Sigmoid colon (tissue), 7 donors: ENCODE measurements around the gene RHBDF1. TPM values are rescaled to one million over a fixed set of nuclear protein-coding genes. Genes with fewer than 3 reads are reported as not detected.

Source experiments
- DNase-seq: peaks from one replicate; pipeline ENCODE4 v3.0.0-alpha.2; 2019
- H3K27ac ChIP-seq, 4 donors: fragments of 200-600 bp; sonication (generic); one replicate each; pipeline ENCODE4 v1.5.1; 2016 to 2019; ENCODE audit warnings: mild to moderate bottlenecking in 1 of 4
- H3K27me3 ChIP-seq, 3 donors: fragments of 200-600 bp; sonication (generic); one replicate each; pipeline ENCODE4 v1.5.1; 2019; ENCODE audit warnings: mild to moderate bottlenecking in 1 of 3
- H3K36me3 ChIP-seq, 4 donors: fragments of 200-600 bp; sonication (generic); one replicate each; pipeline ENCODE4 v1.5.1; 2016 to 2019
- H3K4me1 ChIP-seq, 4 donors: fragments of 200-600 bp; sonication (generic); one replicate each; pipeline ENCODE4 v1.5.1; 2017 to 2019
- H3K4me3 ChIP-seq, 4 donors: fragments of 200-600 bp; sonication (generic); one replicate each; pipeline ENCODE4 v1.5.1; 2017 to 2019; ENCODE audit warnings: mild to moderate bottlenecking in 2 of 4, moderate library complexity in 1 of 4
- H3K9me3 ChIP-seq, 4 donors: fragments of 200-600 bp in 3 of 4; sonication (generic) in 3 of 4; one replicate each; pipeline versions ENCODE4 v1.5.1 to v1.6.1; 2013 to 2019
- EP300 ChIP-seq, 4 donors: sonication (generic); formaldehyde crosslinking; IDR thresholded peaks; one replicate each; pipeline ENCODE4 v1.6.1; 2017; ENCODE audit warnings: antibody characterized with exemption in 4 of 4
- POLR2A ChIP-seq, 2 donors: fragments of 450-650 bp; IDR thresholded peaks; one replicate each; pipeline ENCODE4 v1.6.1; 2016; ENCODE audit warnings: antibody characterized with exemption in 2 of 2, mild to moderate bottlenecking in 2 of 2, moderate library complexity in 2 of 2
- POLR2AphosphoS5 ChIP-seq, 4 donors: sonication (generic); formaldehyde crosslinking; IDR thresholded peaks; one replicate each; pipeline ENCODE4 v1.6.1; 2017; ENCODE audit warnings: antibody characterized with exemption in 4 of 4
- WGBS, 2 donors: extraction: QIAGEN DNeasy Blood & Tissue Kit; methylation state at CpG; one replicate each; pipeline ENCODE4 v1.1.7; 2013; 5-methylcytosine and 5-hydroxymethylcytosine counted together
- intact Hi-C: fragments of 100-400 bp; cut with DNase I; formaldehyde crosslinking; loops from one replicate; pipeline ENCODE4 v1.15.1; 2023
- polyA plus RNA-seq, 3 donors: library from polyadenylated mRNA; stranded (reverse); fragments of 200-250 nt; gene quantifications; one replicate each; pipeline ENCODE4 v1.2.3, GENCODE V29; 2013
- total RNA-seq, 4 donors: library from RNA; depleted of rRNA; stranded (reverse); fragments of >200 nt; gene quantifications; one replicate each; pipeline ENCODE4 v1.1.0, GENCODE V29; 2016
- TF ChIP-seq, protein P1 (sequence below), 4 experiments: fragments of 450-650 bp in 3 of 4; fragments of 200-600 bp in 1 of 4; IDR thresholded peaks; one replicate each; pipeline ENCODE4 v1.5.1; 2016 to 2019; ENCODE audit warnings: antibody characterized with exemption in 4 of 4, mild to moderate bottlenecking in 3 of 4, moderate library complexity in 2 of 4
- donor health status: healthy with polysubstance abuse.
- donor health status: Bipolar disorder and iron deficiency.
- donor health status: healthy.

The RHBDF1 gene
- total and polyA plus RNA-seq, 7 donors = 6.0 to 42.1 (median 18.2) TPM

DNA sequence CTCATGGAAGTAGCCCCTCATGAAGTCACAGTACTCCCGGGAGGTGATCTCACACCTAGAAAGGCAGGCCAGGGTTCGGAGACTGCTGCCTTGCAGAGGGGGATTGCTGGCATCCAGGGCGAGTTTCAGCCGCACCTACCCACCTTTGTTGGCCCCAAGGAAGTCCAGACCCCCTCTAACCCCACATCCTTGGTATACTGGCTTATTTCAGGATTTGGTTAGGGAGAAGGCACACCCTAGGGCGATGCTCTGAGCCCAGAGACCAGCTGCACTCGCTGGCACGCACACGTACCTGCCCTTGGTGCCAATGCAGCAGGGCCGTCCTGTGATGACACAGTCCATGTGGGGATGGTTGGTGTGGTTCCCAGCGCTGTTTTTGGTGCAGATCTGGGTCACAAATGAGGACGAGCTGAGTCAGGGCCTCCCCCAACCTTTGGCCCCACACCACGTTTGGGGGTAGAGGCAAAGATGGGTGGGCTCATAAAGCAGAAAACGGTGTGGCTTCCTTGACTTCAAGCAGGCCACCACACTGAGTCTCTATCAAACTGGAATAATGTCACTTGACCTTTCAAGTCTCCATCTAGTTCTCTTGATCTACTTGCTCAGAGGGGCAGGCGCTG is 12.9 kb downstream of the RHBDF1 start:
- no peak for DNase-seq
- Histone ChIP-seq H3K36me3 (peaks cover 16 to 93% (median 62%) of the 10 kb centered on the region in 4 donors), H3K27ac (no peak overlapping the region), H3K4me3 (no peak overlapping the region), H3K9me3 (no peaks in the 10 kb centered on the region), H3K4me1 (peaks cover 0 to 3% (median under 1%) of the 10 kb centered on the region in 4 donors), H3K27me3 (no peaks in the 10 kb centered on the region)
- TF ChIP-seq EP300 (IDR thresholded peaks at IDR 0.05) = no peak
- no peak for TF ChIP-seq POLR2AphosphoS5 (IDR thresholded peaks at IDR 0.05)
- TF ChIP-seq POLR2A (IDR thresholded peaks at IDR 0.05) = no peak
- TF ChIP-seq, protein P1, sequence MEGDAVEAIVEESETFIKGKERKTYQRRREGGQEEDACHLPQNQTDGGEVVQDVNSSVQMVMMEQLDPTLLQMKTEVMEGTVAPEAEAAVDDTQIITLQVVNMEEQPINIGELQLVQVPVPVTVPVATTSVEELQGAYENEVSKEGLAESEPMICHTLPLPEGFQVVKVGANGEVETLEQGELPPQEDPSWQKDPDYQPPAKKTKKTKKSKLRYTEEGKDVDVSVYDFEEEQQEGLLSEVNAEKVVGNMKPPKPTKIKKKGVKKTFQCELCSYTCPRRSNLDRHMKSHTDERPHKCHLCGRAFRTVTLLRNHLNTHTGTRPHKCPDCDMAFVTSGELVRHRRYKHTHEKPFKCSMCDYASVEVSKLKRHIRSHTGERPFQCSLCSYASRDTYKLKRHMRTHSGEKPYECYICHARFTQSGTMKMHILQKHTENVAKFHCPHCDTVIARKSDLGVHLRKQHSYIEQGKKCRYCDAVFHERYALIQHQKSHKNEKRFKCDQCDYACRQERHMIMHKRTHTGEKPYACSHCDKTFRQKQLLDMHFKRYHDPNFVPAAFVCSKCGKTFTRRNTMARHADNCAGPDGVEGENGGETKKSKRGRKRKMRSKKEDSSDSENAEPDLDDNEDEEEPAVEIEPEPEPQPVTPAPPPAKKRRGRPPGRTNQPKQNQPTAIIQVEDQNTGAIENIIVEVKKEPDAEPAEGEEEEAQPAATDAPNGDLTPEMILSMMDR (IDR thresholded peaks at IDR 0.05) = no peak
- WGBS, 2 donors = 87 to 89% methylated on average over 14 of the region's 14 CpGs
- intact Hi-C loops = no loop called here

DNA sequence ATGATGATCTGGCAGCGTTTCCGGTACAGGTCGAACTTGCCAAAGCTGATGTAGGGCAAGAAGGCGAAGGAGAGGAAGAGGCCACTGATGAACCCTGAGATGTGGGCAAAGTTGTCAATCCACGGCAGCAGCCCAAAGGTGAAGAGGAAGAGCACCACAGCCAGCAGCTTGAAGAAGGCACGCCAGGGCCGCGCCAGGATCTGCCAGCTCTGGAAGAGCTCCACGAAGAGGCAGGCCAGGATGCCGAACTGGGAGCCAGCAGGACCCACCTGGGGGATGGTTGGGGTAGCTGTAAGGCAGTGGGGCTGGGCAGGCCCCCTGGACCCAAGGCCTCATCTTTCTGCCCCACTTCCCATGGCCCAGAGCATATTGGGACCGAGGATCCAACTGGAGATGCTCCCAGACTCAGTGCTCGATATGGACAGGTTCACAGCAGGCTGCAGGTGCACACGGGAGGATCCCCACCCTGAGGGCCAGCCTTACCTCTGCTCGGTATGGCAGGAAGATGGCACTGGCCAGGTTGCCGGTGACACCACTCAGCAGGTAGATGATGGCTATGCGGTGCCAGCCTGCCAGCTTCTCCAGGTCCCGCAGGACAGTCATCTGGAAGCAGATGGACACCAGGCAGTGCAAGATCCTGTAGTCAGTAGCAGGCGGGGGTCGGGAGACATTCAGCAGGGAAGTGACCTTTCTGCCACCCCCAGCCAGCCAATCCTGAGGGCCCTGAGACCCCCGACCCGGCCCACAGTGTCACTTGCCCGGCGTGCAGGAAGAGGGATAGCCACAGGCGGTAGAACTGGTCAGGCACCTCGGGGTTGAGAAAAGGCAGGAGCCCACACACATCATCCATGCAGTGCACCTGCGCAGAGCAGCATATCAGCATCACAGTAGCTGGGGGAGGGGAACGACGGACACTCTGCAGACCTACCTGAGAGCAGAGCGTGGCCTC is 13.7 kb downstream of the RHBDF1 start:
- WGBS, 2 donors = 87 to 91% methylated on average over 29 of the region's 29 CpGs
- H3K9me3 ChIP-seq = no peaks in the 10 kb centered on the region
- no peaks in the 10 kb centered on the region for H3K27me3 ChIP-seq
- intact Hi-C loops = no loop called here
- no peak for TF ChIP-seq POLR2A (IDR thresholded peaks at IDR 0.05)
- no peak for TF ChIP-seq EP300 (IDR thresholded peaks at IDR 0.05)
- TF ChIP-seq POLR2AphosphoS5 (IDR thresholded peaks at IDR 0.05) = no peak
- TF ChIP-seq, protein P1 (IDR thresholded peaks at IDR 0.05) = no peak
- no peak overlapping the region for H3K27ac ChIP-seq
- no peak overlapping the region for H3K4me3 ChIP-seq
- peaks cover 16 to 85% (median 58%) of the 10 kb centered on the region in 4 donors for H3K36me3 ChIP-seq
- peaks cover 0 to 10% (median 6%) of the 10 kb centered on the region in 4 donors for H3K4me1 ChIP-seq
- DNase-seq = no peak

DNA sequence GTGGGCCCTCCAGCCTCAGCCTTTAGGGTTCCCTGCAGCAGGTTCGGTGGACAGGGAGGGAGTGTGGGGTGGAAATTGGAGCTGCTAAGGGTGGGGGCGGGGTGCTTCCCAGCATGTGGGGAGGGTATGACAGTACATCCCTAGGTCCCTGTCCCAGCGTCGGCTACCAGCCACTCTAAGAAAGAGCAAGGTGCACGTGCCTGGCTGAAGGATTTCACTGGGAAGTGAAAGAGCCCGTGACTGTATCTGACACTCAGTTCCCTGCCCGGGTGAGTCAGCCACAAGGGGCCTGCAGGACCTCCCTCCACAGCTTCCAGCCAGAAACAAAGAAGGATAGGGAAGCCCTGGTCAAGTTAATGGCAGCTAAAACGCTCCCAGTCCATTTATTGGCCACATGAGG is 14.7 kb downstream of the RHBDF1 start:
- Histone ChIP-seq H3K27ac (no peak overlapping the region), H3K4me3 (no peak overlapping the region), H3K9me3 (no peaks in the 10 kb centered on the region), H3K4me1 (peaks cover 0 to 11% (median 8%) of the 10 kb centered on the region in 4 donors), H3K36me3 (peaks cover 8 to 75% (median 49%) of the 10 kb centered on the region in 4 donors), H3K27me3 (no peaks in the 10 kb centered on the region)
- 82% methylated on average over 8 of the region's 8 CpGs for WGBS, 2 donors
- DNase-seq = no peak
- intact Hi-C loops = no loop called here
- TF ChIP-seq EP300 (IDR thresholded peaks at IDR 0.05) = no peak
- TF ChIP-seq, protein P1 (IDR thresholded peaks at IDR 0.05) = no peak
- no peak for TF ChIP-seq POLR2A (IDR thresholded peaks at IDR 0.05)
- no peak for TF ChIP-seq POLR2AphosphoS5 (IDR thresholded peaks at IDR 0.05)

DNA sequence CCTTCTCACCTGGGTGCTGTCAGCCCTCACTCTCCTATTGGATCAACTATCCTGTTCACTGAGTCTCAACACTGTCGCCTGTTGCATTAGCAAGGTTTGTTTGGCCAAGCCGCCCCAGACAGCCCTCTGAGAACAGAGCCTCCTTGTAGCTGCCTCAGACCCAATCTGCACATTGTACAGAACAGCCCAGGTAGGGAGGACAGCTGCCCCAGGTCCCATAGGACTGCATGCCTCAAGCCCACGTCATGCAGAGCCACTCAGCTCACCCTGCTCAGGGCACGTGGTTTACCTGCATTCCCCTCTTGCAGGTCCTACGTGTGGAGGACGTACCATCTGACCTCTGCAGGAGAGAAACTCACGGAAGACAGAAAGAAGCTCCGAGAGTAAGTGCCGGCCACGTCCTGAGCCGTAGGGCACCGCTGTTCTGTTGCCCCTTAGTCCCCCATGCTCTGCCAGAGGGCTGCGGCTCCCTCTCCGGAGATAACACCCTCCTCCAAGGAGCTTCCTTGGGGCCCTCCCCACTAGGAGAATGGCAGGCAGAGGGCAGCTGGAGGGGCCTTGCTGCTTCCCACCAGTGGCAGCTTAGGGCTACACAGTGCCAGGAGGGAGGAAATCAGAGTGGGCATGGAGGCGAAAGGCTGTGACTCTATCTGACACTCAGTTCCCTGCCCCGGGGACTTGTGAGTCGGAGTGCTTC is 16.1 kb downstream of the RHBDF1 start:
- WGBS, 2 donors = 90 to 95% methylated on average over 17 of the region's 17 CpGs
- Histone ChIP-seq H3K4me3 (no peak overlapping the region), H3K27ac (no peak overlapping the region), H3K9me3 (no peaks in the 10 kb centered on the region), H3K4me1 (peaks cover 0 to 25% (median 16%) of the 10 kb centered on the region in 4 donors), H3K36me3 (peaks cover 0 to 61% (median 37%) of the 10 kb centered on the region in 4 donors), H3K27me3 (no peaks in the 10 kb centered on the region)
- TF ChIP-seq POLR2AphosphoS5 (IDR thresholded peaks at IDR 0.05) (no peak), POLR2A (IDR thresholded peaks at IDR 0.05) (no peak), EP300 (IDR thresholded peaks at IDR 0.05) (no peak)
- TF ChIP-seq, protein P1 (IDR thresholded peaks at IDR 0.05) = no peak
- intact Hi-C loops = no loop called here
- no peak for DNase-seq
